K562 (cell line): ENCODE data around the gene RCSD1. TPM values are rescaled to one million over a fixed set of nuclear protein-coding genes. Genes with fewer than 3 reads are reported as not detected.

Experiments
- ATAC-seq: fragments of 200-7000 bp; cut with Tn5 transposase; 3 replicates; pipeline ENCODE4 v1.9.1; 2020; ENCODE audit warnings: moderate library complexity
- BruUV-seq: library from RNA; stranded (reverse); fragments of 400-500 nt; replicated peaks from 2 replicates; lab custom pipeline; 2021; lab: Mats Ljungman, UMichigan
- CTCF ChIA-PET: fragments of 300-600 bp; formaldehyde crosslinking; extraction: SDS; loops from one replicate; lab custom pipeline; 2021; ENCODE audit warnings: low intra/inter-chr PET ratio; lab: Yijun Ruan, JAX
- POLR2A ChIA-PET: fragments of 300-600, 350-650 bp; sonication (Branson Sonifier 250); formaldehyde crosslinking; extraction: SDS; loops from one replicate; lab custom pipeline; 2021; ENCODE audit warnings: antibody characterized with exemption, inconsistent platforms; lab: Yijun Ruan, JAX
- DNase-seq, 4 experiments: peaks; one replicate each; pipeline versions ENCODE4 v3.0.0 to v3.0.0-alpha.2; 2011 to 2018; ENCODE audit warnings: low spot score in 3 of 4, mixed read lengths in 3 of 4; ENCODE audit errors: extremely low read depth in 1 of 4
- FAIRE-seq: peaks from 2 replicates; lab custom pipeline; 2011; peaks lifted over from hg19 to GRCh38; lab: Jason Lieb, UNC
- H2AFZ ChIP-seq: 2 replicates; pipeline ENCODE4 v1.6.0; 2011; ENCODE audit warnings: low read depth, low read length, control low read depth, inconsistent platforms
- H3K27ac ChIP-seq: fragments of 200-600 bp; 3 replicates; pipeline ENCODE4 v1.8.0; 2011; ENCODE audit warnings: low read depth, mild to moderate bottlenecking, control low read depth, inconsistent platforms, low read length, moderate library complexity, mixed read lengths; ENCODE audit errors: extremely low read depth
- H3K27me3 ChIP-seq, 2 experiments: fragments of 300-600 bp in 1 of 2; 2 replicates in 1 of 2; 3 replicates in 1 of 2; pipeline versions ENCODE4 v1.6.0 to v1.8.0; 2011; ENCODE audit warnings: inconsistent platforms in 2 of 2, low read length in 2 of 2, mild to moderate bottlenecking in 1 of 2, mixed read lengths in 1 of 2, moderate library complexity in 1 of 2; ENCODE audit not compliant: control insufficient read depth in 2 of 2, insufficient read depth in 2 of 2
- H3K36me3 ChIP-seq: fragments of 300-600 bp; 3 replicates; pipeline ENCODE4 v1.8.0; 2011; ENCODE audit warnings: mild to moderate bottlenecking, low read length, inconsistent platforms; ENCODE audit not compliant: control insufficient read depth, insufficient read depth
- H3K4me1 ChIP-seq, 2 experiments: fragments of 200-600 bp in 1 of 2; replicated peaks in 1 of 2; 2 replicates in 1 of 2; 3 replicates in 1 of 2; pipeline versions ENCODE4 v1.5.1 to v1.8.0; 2011; ENCODE audit warnings: inconsistent platforms in 2 of 2, low read length in 2 of 2, mild to moderate bottlenecking in 1 of 2, mixed read lengths in 1 of 2, moderate library complexity in 1 of 2; ENCODE audit not compliant: control insufficient read depth in 2 of 2, insufficient read depth in 2 of 2
- H3K4me2 ChIP-seq: 2 replicates; pipeline ENCODE4 v1.6.1; 2011; ENCODE audit warnings: low read length, control low read depth, inconsistent platforms, mixed read lengths; ENCODE audit not compliant: insufficient read depth
- H3K4me3 ChIP-seq: fragments of 200-600 bp; sonication (generic), shearing (Covaris generic); 2 replicates; pipeline ENCODE4 v1.5.1; 2016; ENCODE audit warnings: control low read depth, inconsistent platforms
- H3K79me2 ChIP-seq: fragments of 200-600 bp; 3 replicates; pipeline ENCODE4 v1.8.0; 2011; ENCODE audit warnings: low read length, inconsistent platforms; ENCODE audit not compliant: control insufficient read depth, insufficient read depth
- H3K9ac ChIP-seq, 2 experiments: 2 replicates each; pipeline versions ENCODE4 v1.6.0 to v1.6.1; 2011; ENCODE audit warnings: low read depth in 2 of 2, low read length in 2 of 2, control low read depth in 1 of 2, inconsistent platforms in 1 of 2, mild to moderate bottlenecking in 1 of 2, mixed read lengths in 1 of 2; ENCODE audit not compliant: insufficient read depth in 1 of 2
- H3K9me1 ChIP-seq: one replicate; pipeline ENCODE4 v1.6.0; 2011; ENCODE audit warnings: inconsistent platforms, mild to moderate bottlenecking, low read length, moderate library complexity; ENCODE audit not compliant: control insufficient read depth, insufficient read depth
- H3K9me3 ChIP-seq: replicated peaks from 2 replicates; pipeline ENCODE4 v1.5.1; 2011; ENCODE audit warnings: low read depth, low read length, inconsistent platforms; ENCODE audit not compliant: control insufficient read depth, insufficient read depth
- H4K20me1 ChIP-seq: replicated peaks from 2 replicates; pipeline ENCODE4 v1.6.1; 2011; ENCODE audit warnings: low read length, inconsistent platforms, mixed read lengths; ENCODE audit not compliant: control insufficient read depth, insufficient read depth
- C11orf30 ChIP-seq: fragments of 450-650 bp; IDR thresholded peaks from 2 replicates; pipeline ENCODE4 v1.6.1; 2016; ENCODE audit warnings: low read depth, mild to moderate bottlenecking
- COPS2 ChIP-seq: fragments of 450-650 bp; conservative IDR thresholded peaks from 2 replicates; pipeline ENCODE4 v1.6.1; 2016; ENCODE audit warnings: mild to moderate bottlenecking, moderate library complexity
- HDAC3 ChIP-seq: fragments of 450-650 bp; IDR thresholded peaks from 2 replicates; pipeline ENCODE4 v1.6.1; 2018; ENCODE audit warnings: borderline replicate concordance, mild to moderate bottlenecking, moderate library complexity; ENCODE audit not compliant: partially characterized antibody
- KAT8 ChIP-seq: fragments of 450-650 bp; IDR thresholded peaks from 2 replicates; pipeline ENCODE4 v1.6.1; 2016; ENCODE audit warnings: low read depth, mild to moderate bottlenecking
- MLX ChIP-seq, 2 experiments: fragments of 450-650 bp in 1 of 2; sonication (generic) in 1 of 2; formaldehyde crosslinking; conservative IDR thresholded peaks; 2 replicates each; pipeline versions ENCODE4 v1.4.0 to v1.8.1; 2020 to 2022; ENCODE audit warnings: mild to moderate bottlenecking in 1 of 2, missing genetic modification reagents in 1 of 2
- MNT ChIP-seq, 2 experiments: fragments of 450-650 bp; conservative IDR thresholded peaks; 2 replicates each; pipeline ENCODE4 v1.6.1; 2017; ENCODE audit warnings: mild to moderate bottlenecking in 2 of 2, moderate library complexity in 2 of 2
- MYC ChIP-seq, 2 experiments: fragments of 250-450 bp in 1 of 2; sonication (Bioruptor Pico) in 1 of 2; IDR thresholded peaks; 2 replicates each; pipeline versions ENCODE4 v1.5.1 to v1.6.1; 2012 to 2021; ENCODE audit warnings: low read depth in 2 of 2, borderline replicate concordance in 1 of 2, improper control_type of control experiment in 1 of 2, low read length in 1 of 2, mild to moderate bottlenecking in 1 of 2, moderate library complexity in 1 of 2
- NFYB ChIP-seq: IDR thresholded peaks from 2 replicates; pipeline ENCODE4 v1.6.1; 2011; ENCODE audit warnings: mild to moderate bottlenecking, moderate library complexity; ENCODE audit not compliant: insufficient read length; ENCODE audit errors: extremely low read depth
- PPARD ChIP-seq: fragments of 250-450 bp; sonication (Bioruptor Pico); IDR thresholded peaks from 2 replicates; pipeline ENCODE4 v1.8.0; 2022; ENCODE audit warnings: inconsistent platforms, mild to moderate bottlenecking, moderate library complexity
- PRPF4 ChIP-seq: fragments of 200-400 bp; formaldehyde crosslinking; IDR thresholded peaks from one replicate; pipeline ENCODE4 v1.6.1; 2017; ENCODE audit warnings: low read length, low read depth, mild to moderate bottlenecking; ENCODE audit not compliant: insufficient read depth, poor library complexity, severe bottlenecking
- SNAPC5 ChIP-seq: fragments of 250-450 bp; sonication (Bioruptor Pico); IDR thresholded peaks from 2 replicates; pipeline ENCODE4 v1.8.0; 2021; ENCODE audit warnings: moderate library complexity, mild to moderate bottlenecking, inconsistent platforms
- ZC3H8 ChIP-seq: fragments of 450-650 bp; IDR thresholded peaks from 2 replicates; pipeline ENCODE4 v1.6.1; 2017
- ZNF174 ChIP-seq: fragments of 250-450 bp; sonication (Bioruptor Pico); IDR thresholded peaks from 2 replicates; pipeline ENCODE4 v1.4.0; 2020; ENCODE audit warnings: mild to moderate bottlenecking
- ZNF224 ChIP-seq: sonication (generic); formaldehyde crosslinking; IDR thresholded peaks from 2 replicates; pipeline ENCODE4 v1.8.0; 2022; ENCODE audit warnings: mild to moderate bottlenecking, missing genetic modification reagents
- ZNF347 ChIP-seq: fragments of 450-650 bp; formaldehyde crosslinking; IDR thresholded peaks from 2 replicates; pipeline ENCODE4 v1.4.0; 2020; ENCODE audit warnings: low read depth, mild to moderate bottlenecking, moderate library complexity
- ZNF408 ChIP-seq: fragments of 250-450 bp; sonication (Bioruptor Pico); IDR thresholded peaks from 2 replicates; pipeline ENCODE4 v1.4.0; 2020; ENCODE audit warnings: low read depth, mild to moderate bottlenecking, moderate library complexity
- ZNF785 ChIP-seq: fragments of 250-450 bp; sonication (Bioruptor Pico); IDR thresholded peaks from 2 replicates; pipeline ENCODE4 v1.4.0; 2020; ENCODE audit warnings: mild to moderate bottlenecking
- WGBS: fragments of 100-300 bp; shearing (Covaris generic); methylation state at CpG from one replicate; pipeline ENCODE4 v1.1.6; 2016; ENCODE audit warnings: low coverage, mixed read lengths; ENCODE audit not compliant: insufficient coverage; ENCODE audit errors: missing lambda C conversion rate; 5-methylcytosine and 5-hydroxymethylcytosine counted together
- in situ Hi-C: fragments of 300-500 bp; cut with MboI; formaldehyde crosslinking; loops from 4 replicates; pipeline ENCODE4 v1.15.0; 2018; ENCODE audit warnings: inconsistent platforms, mixed read lengths
- intact Hi-C: fragments of 100-400 bp; cut with micrococcal nuclease; formaldehyde crosslinking; loops from 2 replicates; pipeline ENCODE4 v1.14.2; 2022
- polyA plus RNA-seq, 8 experiments: library from polyadenylated mRNA; depleted of rRNA in 4 of 8; stranded (reverse) in 5 of 8; unstranded in 3 of 8; fragments of >200 nt; fragmentation: Nextera tagmentation in 2 of 8; fragmentation: Illumina TruSeq in 1 of 8; extraction: Ambion mirVana in 2 of 8; extraction: Trizol in 1 of 8; gene quantifications; 2 replicates each; pipeline versions ENCODE4 v1.2.1 to v1.2.3, GENCODE V29; 2011 to 2014; ENCODE audit warnings: inconsistent platforms in 1 of 8, missing spikeins in 1 of 8
- total RNA-seq, 7 experiments: library from RNA; depleted of rRNA in 6 of 7; stranded (reverse); fragments of >200 nt in 6 of 7; fragmentation: Illumina TruSeq in 2 of 7; extraction: Trizol in 2 of 7; gene quantifications; 2 replicates each; pipeline versions ENCODE4 v1.2.1 to v1.2.3, GENCODE V29; 2011 to 2021; ENCODE audit warnings: low replicate concordance in 1 of 7
- TF ChIP-seq, protein P1 (sequence below): IDR thresholded peaks from 3 replicates; pipeline ENCODE4 v1.6.1; 2011; ENCODE audit warnings: borderline replicate concordance, mild to moderate bottlenecking; ENCODE audit not compliant: insufficient read length, insufficient read depth

The RCSD1 gene
- total and polyA plus RNA-seq, 9 of the 15 experiments (the other 6 are each of a cell fraction or from before 2014, with no cell fraction given): 7.8 to 69.8 (median 45.3) TPM

GRCh38 chr1:167706363-167706762 lies 76.3 kb downstream of the RCSD1 start:
- no TSS peak for BruUV-seq
- POLR2A ChIA-PET: interaction anchor here (0.6 to 4.0 kb wide), 6 partner anchors 10 to 40 kb away, joined by 3 to 14 read pairs (median 4); no protein-coding TSS in a partner anchor
- no peak overlapping the region for H3K9ac ChIP-seq

More at GRCh38 chr1:167706363-167706762, 76.3 kb downstream of the RCSD1 start:
- Histone ChIP-seq H3K9me3 (no peaks in the 10 kb centered on the region), H3K4me3 (no peak overlapping the region), H3K27me3 (no peaks in the 10 kb centered on the region), H2AFZ (no peak overlapping the region), H3K27ac (no peak overlapping the region), H4K20me1 (no peaks in the 10 kb centered on the region), H3K9me1 (no peaks in the 10 kb centered on the region), H3K36me3 (peaks cover 16% of the 10 kb centered on the region; the same call in 2 of the 3 replicates)
- no peak for DNase-seq
- 85% methylated on average over 2 of the region's 2 CpGs for WGBS
- TF ChIP-seq ZNF224 (no peak), ZNF174 (CRISPR knock-in tag) (no peak), MLX (CRISPR knock-in tag; conservative IDR thresholded peaks at IDR 0.05) (no peak), C11orf30 (no peak), NFYB (no peak), SNAPC5 (CRISPR knock-in tag) (no peak), ZNF785 (CRISPR knock-in tag) (no peak), KAT8 (no peak), ZC3H8 (no peak), PRPF4 (no peak), MYC (IDR thresholded peaks at IDR 0.05; ENCODE audit: low read depth, low read length) (no peak), MYC (CRISPR knock-in tag; IDR thresholded peaks at IDR 0.05; ENCODE audit: borderline replicate concordance, low read depth) (no peak), MNT (conservative IDR thresholded peaks at IDR 0.05) (no peak), ZNF408 (CRISPR knock-in tag) (no peak), ZNF347 (CRISPR knock-in tag) (no peak), HDAC3 (no peak), PPARD (CRISPR knock-in tag) (no peak), COPS2 (no peak)
- TF ChIP-seq, protein P1, sequence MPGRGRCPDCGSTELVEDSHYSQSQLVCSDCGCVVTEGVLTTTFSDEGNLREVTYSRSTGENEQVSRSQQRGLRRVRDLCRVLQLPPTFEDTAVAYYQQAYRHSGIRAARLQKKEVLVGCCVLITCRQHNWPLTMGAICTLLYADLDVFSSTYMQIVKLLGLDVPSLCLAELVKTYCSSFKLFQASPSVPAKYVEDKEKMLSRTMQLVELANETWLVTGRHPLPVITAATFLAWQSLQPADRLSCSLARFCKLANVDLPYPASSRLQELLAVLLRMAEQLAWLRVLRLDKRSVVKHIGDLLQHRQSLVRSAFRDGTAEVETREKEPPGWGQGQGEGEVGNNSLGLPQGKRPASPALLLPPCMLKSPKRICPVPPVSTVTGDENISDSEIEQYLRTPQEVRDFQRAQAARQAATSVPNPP: no peak
- TF ChIP-seq, all 486 proteins: peak for 0
- FAIRE-seq: no peak
- Histone ChIP-seq H3K4me1 (no peaks in the 10 kb centered on the region), H3K4me2 (no peak overlapping the region), H3K79me2 (no peaks in the 10 kb centered on the region)
- ATAC-seq: no peak
- in situ Hi-C loops: no loop called here
- intact Hi-C loops: no loop called here
- CTCF ChIA-PET: no interaction called here
